ENCODE data around the gene BNC2.

- TF ChIP-seq MXI1 (IDR thresholded peaks at IDR 0.05; ENCODE audit: borderline replicate concordance, low read depth, low read length), result no peak
- TF ChIP-seq CTCF (conservative IDR thresholded peaks at IDR 0.05; ENCODE audit: low read depth, low read length), result no peak
- TF ChIP-seq POLR2A (IDR thresholded peaks at IDR 0.05; ENCODE audit: low read depth, low read length), result no peak
- no peak for TF ChIP-seq ELK1 (IDR thresholded peaks at IDR 0.05; ENCODE audit: borderline replicate concordance, low read depth, low read length)
- no peak for TF ChIP-seq MAFK (IDR thresholded peaks at IDR 0.05; ENCODE audit: low read depth, low read length)
- TF ChIP-seq RAD21 (IDR thresholded peaks at IDR 0.05; ENCODE audit: low read length), result no peak
- TF ChIP-seq USF2 (IDR thresholded peaks at IDR 0.05; ENCODE audit: low read depth, low read length), result no peak
- TF ChIP-seq FOS (IDR thresholded peaks at IDR 0.05; ENCODE audit: low read depth, low read length), result no peak
- TF ChIP-seq MAZ (IDR thresholded peaks at IDR 0.05; ENCODE audit: borderline replicate concordance, low read depth, low read length), result no peak
- TF ChIP-seq RFX5 (IDR thresholded peaks at IDR 0.05; ENCODE audit: low read depth, low read length), result no peak
These were observed 459.2 kb downstream of the BNC2 start for GRCh38 chr9:16411311-16411710.
